ENCODE measurements around the gene IRF6. TPM values are rescaled to one million over a fixed set of nuclear protein-coding genes. Genes with fewer than 3 reads are reported as not detected.

The IRF6 gene
- total RNA-seq, 1 donor, result 3.1 TPM

GRCh38 chr1:209768354-209768774 is 37.6 kb downstream of the IRF6 start:
- H3K4me3 ChIP-seq (ENCODE audit: low read depth, low read length), result no peak overlapping the region
- DNase-seq (ENCODE audit: low read depth), result no peak
- TF ChIP-seq, protein P1, sequence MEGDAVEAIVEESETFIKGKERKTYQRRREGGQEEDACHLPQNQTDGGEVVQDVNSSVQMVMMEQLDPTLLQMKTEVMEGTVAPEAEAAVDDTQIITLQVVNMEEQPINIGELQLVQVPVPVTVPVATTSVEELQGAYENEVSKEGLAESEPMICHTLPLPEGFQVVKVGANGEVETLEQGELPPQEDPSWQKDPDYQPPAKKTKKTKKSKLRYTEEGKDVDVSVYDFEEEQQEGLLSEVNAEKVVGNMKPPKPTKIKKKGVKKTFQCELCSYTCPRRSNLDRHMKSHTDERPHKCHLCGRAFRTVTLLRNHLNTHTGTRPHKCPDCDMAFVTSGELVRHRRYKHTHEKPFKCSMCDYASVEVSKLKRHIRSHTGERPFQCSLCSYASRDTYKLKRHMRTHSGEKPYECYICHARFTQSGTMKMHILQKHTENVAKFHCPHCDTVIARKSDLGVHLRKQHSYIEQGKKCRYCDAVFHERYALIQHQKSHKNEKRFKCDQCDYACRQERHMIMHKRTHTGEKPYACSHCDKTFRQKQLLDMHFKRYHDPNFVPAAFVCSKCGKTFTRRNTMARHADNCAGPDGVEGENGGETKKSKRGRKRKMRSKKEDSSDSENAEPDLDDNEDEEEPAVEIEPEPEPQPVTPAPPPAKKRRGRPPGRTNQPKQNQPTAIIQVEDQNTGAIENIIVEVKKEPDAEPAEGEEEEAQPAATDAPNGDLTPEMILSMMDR (IDR thresholded peaks at IDR 0.05; ENCODE audit: insufficient read depth, low read length), result no peak

DNA sequence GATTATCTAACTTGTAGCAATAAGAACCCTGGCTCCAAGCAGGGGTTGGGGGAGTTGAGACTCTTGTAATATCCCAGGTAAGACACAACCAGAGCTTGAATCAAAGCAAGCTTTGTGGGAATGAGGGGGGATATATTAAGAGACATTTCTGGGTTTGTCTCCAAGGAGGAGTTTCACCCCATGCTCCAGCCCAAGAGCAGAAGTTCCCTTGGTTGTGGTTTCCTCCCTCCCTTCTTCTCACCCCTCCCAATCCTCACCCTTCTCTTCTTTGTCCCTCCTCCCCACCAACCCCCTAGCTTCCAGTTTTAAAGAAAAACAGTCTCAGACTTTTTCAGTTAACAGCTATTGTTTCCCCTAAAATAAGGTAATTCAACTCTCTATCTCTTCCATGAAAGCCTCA is 38.2 kb downstream of the IRF6 start:
- no peak overlapping the region for H3K4me3 ChIP-seq (ENCODE audit: low read depth, low read length)
- TF ChIP-seq, protein P1 (IDR thresholded peaks at IDR 0.05; ENCODE audit: insufficient read depth, low read length), result no peak
- no peak for DNase-seq (ENCODE audit: low read depth)

GRCh38 chr1:209767096-209767495 is 38.8 kb downstream of the IRF6 start:
- TF ChIP-seq, protein P1 (IDR thresholded peaks at IDR 0.05; ENCODE audit: insufficient read depth, low read length), result no peak
- no peak for DNase-seq (ENCODE audit: low read depth)
- no peak overlapping the region for H3K4me3 ChIP-seq (ENCODE audit: low read depth, low read length)

GRCh38 chr1:209766051-209766450 is 39.9 kb downstream of the IRF6 start:
- no peak overlapping the region for H3K4me3 ChIP-seq (ENCODE audit: low read depth, low read length)
- TF ChIP-seq, protein P1 (IDR thresholded peaks at IDR 0.05; ENCODE audit: insufficient read depth, low read length), result no peak

GRCh38 chr1:209761011-209761635 is 44.8 kb downstream of the IRF6 start:
- TF ChIP-seq, protein P1 (IDR thresholded peaks at IDR 0.05; ENCODE audit: insufficient read depth, low read length), result no peak
- peak; percentile 45 for DNase-seq (ENCODE audit: low read depth)
- no peak overlapping the region for H3K4me3 ChIP-seq (ENCODE audit: low read depth, low read length)

More at GRCh38 chr1:209766051-209766450, 39.9 kb downstream of the IRF6 start:
- no peak for DNase-seq (ENCODE audit: low read depth)

DNA sequence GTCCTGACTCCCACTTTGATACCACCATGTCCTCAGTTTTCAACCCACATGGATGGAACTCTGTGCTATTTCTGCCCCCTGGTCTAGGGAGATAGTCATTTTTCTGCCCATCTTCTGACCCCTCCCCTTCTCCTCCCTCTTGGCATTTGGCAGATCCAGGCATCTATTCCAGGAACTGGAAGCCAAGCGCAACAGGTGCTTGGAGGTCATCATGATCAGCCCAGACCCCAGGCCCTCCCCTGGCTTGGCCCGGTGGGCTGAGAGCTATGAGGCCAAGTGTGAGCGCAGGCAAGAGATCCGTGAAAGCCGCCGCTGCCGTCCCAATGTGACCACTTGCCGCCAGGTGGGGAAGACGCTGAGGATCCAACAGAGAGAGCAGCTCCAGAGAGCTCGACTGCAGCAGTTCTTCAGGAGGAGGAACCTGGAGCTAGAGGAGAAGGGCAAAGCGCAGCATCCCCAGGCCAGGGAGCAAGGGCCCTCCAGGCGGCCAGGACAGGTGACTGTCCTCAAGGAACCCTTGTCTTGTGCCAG is 46.0 kb downstream of the IRF6 start:
- no peak overlapping the region for H3K4me3 ChIP-seq (ENCODE audit: low read depth, low read length)
- TF ChIP-seq, protein P1 (IDR thresholded peaks at IDR 0.05; ENCODE audit: insufficient read depth, low read length), result no peak
- no peak for DNase-seq (ENCODE audit: low read depth)
